WTC11 (cell line): ENCODE data around the gene ELOF1. TPM values are rescaled to one million over a fixed set of nuclear protein-coding genes. Genes with fewer than 3 reads are reported as not detected.

ENCODE experiments used
- ATAC-seq: fragments of 200-7000 bp; cut with Tn5 transposase; 2 replicates; pipeline ENCODE4 v1.10.0; 2021; ENCODE audit warnings: mild to moderate bottlenecking, moderate library complexity
- Bru-seq: library from RNA; stranded (reverse); fragments of 400-500 nt; gene quantifications from one replicate; lab custom pipeline; 2021; lab: Mats Ljungman, UMichigan
- CTCF ChIA-PET: fragments of 300-600 bp; sonication (Branson Sonifier 250); formaldehyde crosslinking; loops from one replicate; lab custom pipeline; 2021; ENCODE audit warnings: antibody characterized with exemption; lab: Charles Lee
- POLR2A ChIA-PET: fragments of 350-600 bp; sonication (Branson Sonifier 250); formaldehyde crosslinking; loops from one replicate; lab custom pipeline; 2021; ENCODE audit warnings: antibody characterized with exemption; lab: Charles Lee
- DNase-seq: peaks from one replicate; pipeline ENCODE4 v3.0.0; 2021; ENCODE audit warnings: low spot score
- H3K27ac Mint-ChIP-seq: 2 replicates; pipeline ENCODE4 v1.8.0; 2021; ENCODE audit warnings: mixed read lengths
- H3K27me3 Mint-ChIP-seq: 2 replicates; pipeline ENCODE4 v1.8.0; 2021; ENCODE audit warnings: low read depth, mild to moderate bottlenecking, moderate library complexity, mixed read lengths
- H3K36me3 Mint-ChIP-seq: 2 replicates; pipeline ENCODE4 v1.8.0; 2021; ENCODE audit warnings: mixed read lengths
- H3K4me1 Mint-ChIP-seq: 2 replicates; pipeline ENCODE4 v1.8.0; 2022; ENCODE audit warnings: mixed read lengths
- H3K4me3 Mint-ChIP-seq: 2 replicates; pipeline ENCODE4 v1.8.0; 2021; ENCODE audit warnings: mild to moderate bottlenecking, moderate library complexity, mixed read lengths
- H3K9me3 Mint-ChIP-seq: 2 replicates; pipeline ENCODE4 v1.8.0; 2021; ENCODE audit warnings: mixed read lengths
- ARID4B ChIP-seq: sonication (generic); formaldehyde crosslinking; IDR thresholded peaks from 2 replicates; pipeline ENCODE4 v1.8.0; 2023; ENCODE audit warnings: missing genetic modification reagents, mild to moderate bottlenecking, borderline replicate concordance
- ATF1 ChIP-seq: sonication (generic); formaldehyde crosslinking; IDR thresholded peaks from 2 replicates; pipeline ENCODE4 v1.8.1; 2023; ENCODE audit warnings: mild to moderate bottlenecking, moderate library complexity, missing genetic modification reagents
- E2F1 ChIP-seq: sonication (generic); formaldehyde crosslinking; IDR thresholded peaks from 2 replicates; pipeline ENCODE4 v1.8.0; 2022; ENCODE audit warnings: mild to moderate bottlenecking, missing genetic modification reagents
- EMX1 ChIP-seq: fragments of 250-450 bp; sonication (Bioruptor Pico); IDR thresholded peaks from 2 replicates; pipeline ENCODE4 v1.8.0; 2021; ENCODE audit warnings: mild to moderate bottlenecking
- ETV6 ChIP-seq: sonication (generic); formaldehyde crosslinking; IDR thresholded peaks from 2 replicates; pipeline ENCODE4 v1.8.1; 2022; ENCODE audit warnings: mild to moderate bottlenecking, missing genetic modification reagents
- FOXJ3 ChIP-seq: sonication (generic); formaldehyde crosslinking; IDR thresholded peaks from 2 replicates; pipeline ENCODE4 v1.9.0; 2021; ENCODE audit warnings: missing genetic modification reagents, mild to moderate bottlenecking, borderline replicate concordance
- FOXK1 ChIP-seq: sonication (generic); formaldehyde crosslinking; IDR thresholded peaks from 2 replicates; pipeline ENCODE4 v1.8.0; 2022; ENCODE audit warnings: mild to moderate bottlenecking, moderate library complexity, missing genetic modification reagents
- GABPB1 ChIP-seq: sonication (generic); formaldehyde crosslinking; IDR thresholded peaks from 2 replicates; pipeline ENCODE4 v1.8.1; 2023; ENCODE audit warnings: mild to moderate bottlenecking, missing genetic modification reagents
- GTF2I ChIP-seq: fragments of 250-450 bp; sonication (Bioruptor Pico); conservative IDR thresholded peaks from 2 replicates; pipeline ENCODE4 v1.4.0; 2021; ENCODE audit warnings: mild to moderate bottlenecking
- HMGA2 ChIP-seq: fragments of 250-450 bp; sonication (Bioruptor Pico); IDR thresholded peaks from 2 replicates; pipeline ENCODE4 v1.4.0; 2021; ENCODE audit warnings: mild to moderate bottlenecking, moderate library complexity
- IRF2 ChIP-seq: sonication (generic); formaldehyde crosslinking; IDR thresholded peaks from 2 replicates; pipeline ENCODE4 v1.8.0; 2022; ENCODE audit warnings: low read depth, missing genetic modification reagents, borderline replicate concordance
- NFATC4 ChIP-seq: fragments of 250-450 bp; sonication (Bioruptor Pico); IDR thresholded peaks from 2 replicates; pipeline ENCODE4 v1.9.0; 2021; ENCODE audit warnings: mild to moderate bottlenecking
- RELA ChIP-seq: sonication (generic); formaldehyde crosslinking; IDR thresholded peaks from 2 replicates; pipeline ENCODE4 v1.8.1; 2022; ENCODE audit warnings: missing genetic modification reagents, mild to moderate bottlenecking, borderline replicate concordance
- TCF7 ChIP-seq: sonication (generic); formaldehyde crosslinking; IDR thresholded peaks from 2 replicates; pipeline ENCODE4 v1.8.0; 2022; ENCODE audit warnings: mild to moderate bottlenecking, low read depth, missing genetic modification reagents, moderate library complexity
- ZMAT4 ChIP-seq: fragments of 250-450 bp; sonication (Bioruptor Pico); IDR thresholded peaks from 2 replicates; pipeline ENCODE4 v1.9.0; 2021; ENCODE audit warnings: mild to moderate bottlenecking
- ZNF121 ChIP-seq: sonication (generic); formaldehyde crosslinking; IDR thresholded peaks from 2 replicates; pipeline ENCODE4 v1.8.0; 2023; ENCODE audit warnings: missing genetic modification reagents
- ZNF396 ChIP-seq: fragments of 250-450 bp; sonication (Bioruptor Pico); IDR thresholded peaks from 2 replicates; pipeline ENCODE4 v1.8.0; 2021; ENCODE audit warnings: mild to moderate bottlenecking, moderate library complexity, borderline replicate concordance
- ZNF425 ChIP-seq: fragments of 250-450 bp; sonication (Bioruptor Pico); conservative IDR thresholded peaks from 2 replicates; pipeline ENCODE4 v1.9.0; 2021; ENCODE audit warnings: mild to moderate bottlenecking
- ZNF671 ChIP-seq: fragments of 250-450 bp; sonication (Bioruptor Pico); IDR thresholded peaks from 2 replicates; pipeline ENCODE4 v1.8.0; 2021; ENCODE audit warnings: mild to moderate bottlenecking
- long read RNA-seq, 3 experiments: library from RNA in 1 of 3; library from capped mRNA in 1 of 3; library from polyadenylated mRNA in 1 of 3; unstranded in 2 of 3; stranded (forward) in 1 of 3; transcript quantifications; one replicate each; pipeline ENCODE4 v2.0.0, GENCODE V29; 2021
- total RNA-seq: library from RNA; stranded (reverse); gene quantifications from 3 replicates; pipeline ENCODE4 v1.2.3, GENCODE V29; 2021
- TF ChIP-seq, protein P1 (sequence below): fragments of 250-450 bp; sonication (Bioruptor Pico); IDR thresholded peaks from 2 replicates; pipeline ENCODE4 v1.8.0; 2021; ENCODE audit warnings: mild to moderate bottlenecking
- TF ChIP-seq, protein P2 (sequence below): sonication (generic); formaldehyde crosslinking; IDR thresholded peaks from 2 replicates; pipeline ENCODE4 v1.8.1; 2022; ENCODE audit warnings: low read depth, mild to moderate bottlenecking, moderate library complexity, missing genetic modification reagents, borderline replicate concordance
- TF ChIP-seq, protein P3 (sequence below): sonication (generic); formaldehyde crosslinking; IDR thresholded peaks from 2 replicates; pipeline ENCODE4 v1.8.0; 2022; ENCODE audit warnings: mild to moderate bottlenecking, missing genetic modification reagents
- TF ChIP-seq, protein P4 (sequence below): sonication (generic); formaldehyde crosslinking; IDR thresholded peaks from 2 replicates; pipeline ENCODE4 v1.8.0; 2023; ENCODE audit warnings: missing genetic modification reagents

The ELOF1 gene
- total RNA-seq (70.9 to 86.0 TPM (median 73.4 TPM) in 3 replicates), Bru-seq, nascent RNA (percentile 77 among the genes with signal in this experiment)
- long read RNA-seq, experiment 1, transcript ELOF1-201 (4 exons, 1,019 nt) = major isoform, 117 of 144 reads
- long read RNA-seq, experiment 1, partial matches to known transcripts = 14 of 144 reads
- long read RNA-seq, experiment 1, other reads (novel, unspliced or antisense) = 13 of 144 reads
- long read RNA-seq, experiment 2, transcript ELOF1-201 (4 exons, 1,019 nt) = major isoform, 38 of 98 reads
- long read RNA-seq, experiment 2, partial matches to known transcripts = 36 of 98 reads
- long read RNA-seq, experiment 2, other reads (novel, unspliced or antisense) = 24 of 98 reads
- long read RNA-seq, experiment 3, transcript ELOF1-201 (4 exons, 1,019 nt) = major isoform, 263 of 321 reads
- long read RNA-seq, experiment 3, partial matches to known transcripts = 21 of 321 reads
- long read RNA-seq, experiment 3, other reads (novel, unspliced or antisense) = 35 of 321 reads

GRCh38 chr19:11558881-11559828 lies at the start of gene ELOF1:
Gene ELOF1 (minus strand): TSS chr19:11559230. CDS start chr19:11554347, 4,883 bp downstream.
- Mint-ChIP-seq H3K36me3 (peaks cover 5% of the 10 kb centered on the region), H3K4me3 (peak within 1 kb of the TSS; percentile 83), H3K27me3 (peaks cover 2% of the 10 kb centered on the region; the same call in 1 of the 2 replicates), H3K27ac (peak within 1 kb of the TSS; percentile 90), H3K9me3 (no peaks in the 10 kb centered on the region), H3K4me1 (peaks cover 16% of the 10 kb centered on the region)
- DNase-seq (peak; percentile 98), ATAC-seq (peak; percentile 96)
- CTCF ChIA-PET = interaction anchor here (0.6 to 2.9 kb wide), 15 partner anchors 8 to 281 kb away, joined by 3 to 15 read pairs (median 4); partner anchors contain the start of gene CNN1
- POLR2A ChIA-PET = interaction anchor here (0.6 to 1.5 kb wide), 7 partner anchors 13 to 360 kb away, joined by 3 to 6 read pairs (median 4); partner anchors contain the start of genes CNN1, ECSIT and EPOR
- TF ChIP-seq EMX1 (CRISPR knock-in tag) (no peak), FOXK1 (CRISPR knock-in tag) (0 out of 2 replicates have a peak, but pooled peaks have one; percentile 62), ZNF425 (no peak), ZNF396 (no peak), GABPB1 (peak; percentile 32; the same call in 1 of the 2 replicates), FOXJ3 (CRISPR knock-in tag) (no peak), HMGA2 (CRISPR knock-in tag) (no peak), ETV6 (CRISPR knock-in tag) (peak; percentile 90), RELA (CRISPR knock-in tag) (no peak), GTF2I (CRISPR knock-in tag) (no peak), ZNF121 (no peak), E2F1 (CRISPR knock-in tag) (no peak), ZNF671 (no peak), ATF1 (no peak), ARID4B (CRISPR knock-in tag) (no peak), NFATC4 (CRISPR knock-in tag) (no peak), IRF2 (CRISPR knock-in tag) (no peak), TCF7 (CRISPR knock-in tag) (no peak), ZMAT4 (no peak)
- TF ChIP-seq, protein P1, sequence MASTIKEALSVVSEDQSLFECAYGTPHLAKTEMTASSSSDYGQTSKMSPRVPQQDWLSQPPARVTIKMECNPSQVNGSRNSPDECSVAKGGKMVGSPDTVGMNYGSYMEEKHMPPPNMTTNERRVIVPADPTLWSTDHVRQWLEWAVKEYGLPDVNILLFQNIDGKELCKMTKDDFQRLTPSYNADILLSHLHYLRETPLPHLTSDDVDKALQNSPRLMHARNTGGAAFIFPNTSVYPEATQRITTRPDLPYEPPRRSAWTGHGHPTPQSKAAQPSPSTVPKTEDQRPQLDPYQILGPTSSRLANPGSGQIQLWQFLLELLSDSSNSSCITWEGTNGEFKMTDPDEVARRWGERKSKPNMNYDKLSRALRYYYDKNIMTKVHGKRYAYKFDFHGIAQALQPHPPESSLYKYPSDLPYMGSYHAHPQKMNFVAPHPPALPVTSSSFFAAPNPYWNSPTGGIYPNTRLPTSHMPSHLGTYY (CRISPR knock-in tag) = no peak
- TF ChIP-seq, protein P2, sequence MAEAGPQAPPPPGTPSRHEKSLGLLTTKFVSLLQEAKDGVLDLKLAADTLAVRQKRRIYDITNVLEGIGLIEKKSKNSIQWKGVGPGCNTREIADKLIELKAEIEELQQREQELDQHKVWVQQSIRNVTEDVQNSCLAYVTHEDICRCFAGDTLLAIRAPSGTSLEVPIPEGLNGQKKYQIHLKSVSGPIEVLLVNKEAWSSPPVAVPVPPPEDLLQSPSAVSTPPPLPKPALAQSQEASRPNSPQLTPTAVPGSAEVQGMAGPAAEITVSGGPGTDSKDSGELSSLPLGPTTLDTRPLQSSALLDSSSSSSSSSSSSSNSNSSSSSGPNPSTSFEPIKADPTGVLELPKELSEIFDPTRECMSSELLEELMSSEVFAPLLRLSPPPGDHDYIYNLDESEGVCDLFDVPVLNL (CRISPR knock-in tag) = no peak
- TF ChIP-seq, protein P3, sequence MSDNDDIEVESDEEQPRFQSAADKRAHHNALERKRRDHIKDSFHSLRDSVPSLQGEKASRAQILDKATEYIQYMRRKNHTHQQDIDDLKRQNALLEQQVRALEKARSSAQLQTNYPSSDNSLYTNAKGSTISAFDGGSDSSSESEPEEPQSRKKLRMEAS (CRISPR knock-in tag) = peak; percentile 65; the same call in 1 of the 2 replicates
- TF ChIP-seq, protein P4, sequence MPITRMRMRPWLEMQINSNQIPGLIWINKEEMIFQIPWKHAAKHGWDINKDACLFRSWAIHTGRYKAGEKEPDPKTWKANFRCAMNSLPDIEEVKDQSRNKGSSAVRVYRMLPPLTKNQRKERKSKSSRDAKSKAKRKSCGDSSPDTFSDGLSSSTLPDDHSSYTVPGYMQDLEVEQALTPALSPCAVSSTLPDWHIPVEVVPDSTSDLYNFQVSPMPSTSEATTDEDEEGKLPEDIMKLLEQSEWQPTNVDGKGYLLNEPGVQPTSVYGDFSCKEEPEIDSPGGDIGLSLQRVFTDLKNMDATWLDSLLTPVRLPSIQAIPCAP (CRISPR knock-in tag) = no peak
